HepG2 (cell line): ENCODE data around the gene CBX2. TPM values are rescaled to one million over a fixed set of nuclear protein-coding genes. Genes with fewer than 3 reads are reported as not detected.

ENCODE experiments used
- ATAC-seq: fragments of 200-7000 bp; cut with Tn5 transposase; 3 replicates; pipeline ENCODE4 v1.9.1; 2020; ENCODE audit warnings: mild to moderate bottlenecking, moderate library complexity
- BruUV-seq: library from RNA; stranded (reverse); fragments of 400-500 nt; replicated peaks from 2 replicates; lab custom pipeline; 2021; lab: Mats Ljungman, UMichigan
- CTCF ChIA-PET: fragments of 300-600 bp; formaldehyde crosslinking; extraction: SDS; loops from one replicate; lab custom pipeline; 2021; ENCODE audit warnings: low total read pairs, inconsistent platforms, low intra/inter-chr PET ratio; lab: Yijun Ruan, JAX
- POLR2A ChIA-PET: fragments of 350-600 bp; sonication (Branson Sonifier 250); formaldehyde crosslinking; loops from one replicate; lab custom pipeline; 2020; ENCODE audit warnings: antibody characterized with exemption, inconsistent platforms; lab: Yijun Ruan, JAX
- DNase-seq: peaks from one replicate; pipeline ENCODE4 v3.0.0-alpha.2; 2015; ENCODE audit warnings: low spot score
- FAIRE-seq: peaks from 3 replicates; lab custom pipeline; 2011; peaks lifted over from hg19 to GRCh38; lab: Jason Lieb, UNC
- H2AFZ ChIP-seq: one replicate; pipeline ENCODE4 v1.6.1; 2011; ENCODE audit warnings: low read length, inconsistent platforms
- H3K27ac ChIP-seq: fragments of 300-600 bp; 3 replicates; pipeline ENCODE4 v1.8.0; 2011; ENCODE audit warnings: mixed run types, mild to moderate bottlenecking, mixed read lengths, low read length, inconsistent platforms; ENCODE audit not compliant: insufficient read depth; ENCODE audit errors: extremely low read length
- H3K27me3 ChIP-seq, 2 experiments: fragments of 200-600 bp in 1 of 2; 2 replicates in 1 of 2; 3 replicates in 1 of 2; pipeline versions ENCODE4 v1.6.0 to v1.8.0; 2011; ENCODE audit warnings: low read length in 2 of 2, mild to moderate bottlenecking in 2 of 2, moderate library complexity in 2 of 2, inconsistent platforms in 1 of 2; ENCODE audit not compliant: insufficient read depth in 2 of 2, control insufficient read depth in 1 of 2
- H3K36me3 ChIP-seq, 2 experiments: fragments of 200-600 bp in 1 of 2; replicated peaks in 1 of 2; 2 replicates in 1 of 2; 3 replicates in 1 of 2; pipeline versions ENCODE4 v1.5.1 to v1.8.0; 2011; ENCODE audit warnings: low read length in 2 of 2, inconsistent platforms in 1 of 2; ENCODE audit not compliant: insufficient read depth in 2 of 2, control insufficient read depth in 1 of 2
- H3K4me1 ChIP-seq: 2 replicates; pipeline ENCODE4 v1.5.1; 2012; ENCODE audit warnings: low read length, inconsistent platforms; ENCODE audit not compliant: insufficient read depth
- H3K4me2 ChIP-seq: 2 replicates; pipeline ENCODE4 v1.6.0; 2011; ENCODE audit warnings: low read depth, low read length, inconsistent platforms
- H3K4me3 ChIP-seq, 3 experiments: fragments of 200-600 bp in 1 of 3; sonication (generic), shearing (Covaris generic) in 1 of 3; replicated peaks in 1 of 3; 2 replicates each; pipeline ENCODE4 v1.5.1; 2011 to 2016; ENCODE audit warnings: low read length in 3 of 3, inconsistent platforms in 2 of 3, low read depth in 2 of 3, mild to moderate bottlenecking in 2 of 3, control low read depth in 1 of 3, mixed read lengths in 1 of 3; ENCODE audit not compliant: insufficient read depth in 1 of 3
- H3K79me2 ChIP-seq: one replicate; pipeline ENCODE4 v1.6.1; 2011; ENCODE audit warnings: low read length, inconsistent platforms; ENCODE audit not compliant: insufficient read depth
- H3K9ac ChIP-seq: 2 replicates; pipeline ENCODE4 v1.6.0; 2011; ENCODE audit warnings: mild to moderate bottlenecking, low read depth, low read length, inconsistent platforms; ENCODE audit not compliant: insufficient read depth
- H3K9me3 ChIP-seq: 2 replicates; pipeline ENCODE4 v1.5.1; 2012; ENCODE audit warnings: mild to moderate bottlenecking, low read length
- H4K20me1 ChIP-seq: 2 replicates; pipeline ENCODE4 v1.6.0; 2011; ENCODE audit warnings: inconsistent platforms, mild to moderate bottlenecking, low read length, moderate library complexity; ENCODE audit not compliant: insufficient read depth
- ELF1 ChIP-seq: sonication (generic); formaldehyde crosslinking; IDR thresholded peaks from 2 replicates; pipeline ENCODE4 v1.4.0; 2020; ENCODE audit warnings: missing genetic modification reagents
- FOXK1 ChIP-seq: sonication (generic); formaldehyde crosslinking; IDR thresholded peaks from 2 replicates; pipeline ENCODE4 v1.4.0; 2020; ENCODE audit warnings: low read depth, missing genetic modification reagents, borderline replicate concordance
- HBP1 ChIP-seq: IDR thresholded peaks from 2 replicates; pipeline ENCODE4 v1.6.1; 2016; ENCODE audit warnings: low read depth, control low read depth
- HMG20B ChIP-seq: conservative IDR thresholded peaks from 2 replicates; pipeline ENCODE4 v1.6.1; 2016; ENCODE audit warnings: missing genetic modification reagents, missing compliant biosample characterization
- STAT6 ChIP-seq: sonication (generic); formaldehyde crosslinking; IDR thresholded peaks from 2 replicates; pipeline ENCODE4 v1.4.0; 2020; ENCODE audit warnings: missing genetic modification reagents, mild to moderate bottlenecking, borderline replicate concordance
- ZBTB26 ChIP-seq: IDR thresholded peaks from 2 replicates; pipeline ENCODE4 v1.6.1; 2016; ENCODE audit warnings: missing compliant biosample characterization, missing genetic modification reagents, borderline replicate concordance
- ZHX2 ChIP-seq, 2 experiments: sonication (generic) in 1 of 2; formaldehyde crosslinking in 1 of 2; IDR thresholded peaks; 2 replicates each; pipeline versions ENCODE4 v1.6.1 to v1.9.0; 2014 to 2022; ENCODE audit warnings: antibody characterized with exemption in 1 of 2, borderline replicate concordance in 1 of 2, inconsistent platforms in 1 of 2, low read depth in 1 of 2, missing genetic modification reagents in 1 of 2
- ZNF784 ChIP-seq: sonication (generic); formaldehyde crosslinking; IDR thresholded peaks from 2 replicates; pipeline ENCODE4 v1.5.1; 2020; ENCODE audit warnings: missing genetic modification reagents, mild to moderate bottlenecking, borderline replicate concordance
- ZNF839 ChIP-seq: sonication (generic); formaldehyde crosslinking; IDR thresholded peaks from 2 replicates; pipeline ENCODE4 v1.4.0; 2020; ENCODE audit warnings: missing genetic modification reagents, mild to moderate bottlenecking, borderline replicate concordance
- WGBS: methylation state at CpG from one replicate; pipeline ENCODE4 v1.1.6; 2017; ENCODE audit warnings: low lambda C conversion rate; 5-methylcytosine and 5-hydroxymethylcytosine counted together
- in situ Hi-C: cut with HindIII; loops from 2 replicates; pipeline ENCODE4 v1.10.0; 2017; ENCODE audit warnings: low pct_unique_long_range_greater_than_20kb; ENCODE audit not compliant: extremely low pct_ligation_motif_present
- intact Hi-C: fragments of 100-400 bp; cut with micrococcal nuclease; formaldehyde crosslinking; loops from one replicate; pipeline ENCODE4 v1.10.0; 2022; ENCODE audit not compliant: unreplicated experiment
- polyA plus RNA-seq, 8 experiments: library from polyadenylated mRNA; depleted of rRNA in 3 of 8; stranded (reverse) in 7 of 8; unstranded in 1 of 8; fragments of >200 nt; fragmentation: Illumina TruSeq in 4 of 8; extraction: Trizol in 4 of 8; gene quantifications; 2 replicates each; pipeline versions ENCODE4 v1.2.1 to v1.2.3, GENCODE V29; 2011 to 2016; ENCODE audit warnings: low read depth in 4 of 8, missing spikeins in 1 of 8, mixed read lengths in 1 of 8; ENCODE audit not compliant: insufficient read depth in 1 of 8
- total RNA-seq, 5 experiments: library from RNA; depleted of rRNA; stranded (reverse); fragments of >200 nt; fragmentation: Illumina TruSeq; extraction: Trizol; gene quantifications; 2 replicates each; pipeline ENCODE4 v1.2.3, GENCODE V29; 2016; ENCODE audit warnings: low read depth in 1 of 5

Gene CBX2
- total and polyA plus RNA-seq, 2 of the 13 experiments (the other 11 are each of a cell fraction or from before 2014, with no cell fraction given), result 14.5 to 31.1 TPM

- CTCF ChIA-PET, result no interaction called here
- ATAC-seq, result no peak
- no peak overlapping the region for H2AFZ ChIP-seq
- H3K4me2 ChIP-seq, result no peak overlapping the region
- H3K4me1 ChIP-seq, result peaks cover 33% of the 10 kb centered on the region
- H4K20me1 ChIP-seq, result peaks cover 7% of the 10 kb centered on the region; the same call in 1 of the 2 replicates
- no TSS peak for BruUV-seq
- no peak for FAIRE-seq
- 74% methylated on average over 11 of the region's 12 CpGs for WGBS
- H3K27me3 ChIP-seq, result peaks cover 16 to 42% of the 10 kb centered on the region in 2 experiments
- no peak overlapping the region for H3K4me3 ChIP-seq
- in situ Hi-C loops, result no loop called here
- POLR2A ChIA-PET, result interaction anchor here (0.6 to 1.0 kb wide), 3 partner anchors 9 to 207 kb away, joined by 3 read pairs; partner anchors contain the start of gene CBX8
- no peak overlapping the region for H3K27ac ChIP-seq
- DNase-seq, result no peak
- H3K9me3 ChIP-seq, result no peaks in the 10 kb centered on the region
- H3K9ac ChIP-seq, result no peak overlapping the region
- intact Hi-C loops, result loop anchor here (5.0 kb wide), 1 partner anchor 185 kb away; no protein-coding TSS in a partner anchor
- peaks cover 10 to 12% of the 10 kb centered on the region in 2 experiments for H3K36me3 ChIP-seq
- no peaks in the 10 kb centered on the region for H3K79me2 ChIP-seq
- TF ChIP-seq HBP1 (CRISPR knock-in tag), result no peak
- no peak for TF ChIP-seq ZNF784
- TF ChIP-seq HMG20B, result no peak
- no peak for TF ChIP-seq ZNF839 (CRISPR knock-in tag)
- TF ChIP-seq ELF1 (CRISPR knock-in tag), result no peak
- no peak for TF ChIP-seq ZBTB26 (CRISPR knock-in tag)
- no peak for TF ChIP-seq ZHX2 (IDR thresholded peaks at IDR 0.05; ENCODE audit: low read depth)
- no peak for TF ChIP-seq ZHX2 (CRISPR knock-in tag; IDR thresholded peaks at IDR 0.05; ENCODE audit: borderline replicate concordance)
- no peak for TF ChIP-seq FOXK1 (CRISPR knock-in tag)
- no peak for TF ChIP-seq STAT6 (CRISPR knock-in tag)
These were observed 9.1 kb downstream of the CBX2 start for GRCh38 chr17:79786930-79787643.
